ENCODE measurements around the gene NEO1. TPM values are rescaled to one million over a fixed set of nuclear protein-coding genes. Genes with fewer than 3 reads are reported as not detected.

Gene NEO1
- total RNA-seq, 1 donor from 2014 or later: 24.9 TPM

GRCh38 chr15:73322665-73323373, 270.6 kb downstream of the NEO1 start:
- H3K4me1 Mint-ChIP-seq (ENCODE audit: unreplicated experiment): no peaks in the 10 kb centered on the region
- H3K9me3 Mint-ChIP-seq (ENCODE audit: unreplicated experiment): no peaks in the 10 kb centered on the region
- H3K27me3 Mint-ChIP-seq (ENCODE audit: unreplicated experiment): peaks cover 5% of the 10 kb centered on the region
- H3K27ac Mint-ChIP-seq (ENCODE audit: unreplicated experiment): no peak overlapping the region
- TF ChIP-seq CTCF (IDR thresholded peaks at IDR 0.05): no peak
- no peak for DNase-seq (ENCODE audit: extremely low spot score, unreplicated experiment)
- H3K4me3 Mint-ChIP-seq (ENCODE audit: unreplicated experiment): no peak overlapping the region
- H3K36me3 Mint-ChIP-seq (ENCODE audit: unreplicated experiment): no peaks in the 10 kb centered on the region

GRCh38 chr15:73323374-73323955, 271.2 kb downstream of the NEO1 start:
- H3K4me3 Mint-ChIP-seq (ENCODE audit: unreplicated experiment): no peak overlapping the region
- no peaks in the 10 kb centered on the region for H3K36me3 Mint-ChIP-seq (ENCODE audit: unreplicated experiment)
- no peaks in the 10 kb centered on the region for H3K9me3 Mint-ChIP-seq (ENCODE audit: unreplicated experiment)
- no peak for DNase-seq (ENCODE audit: extremely low spot score, unreplicated experiment)
- no peak for TF ChIP-seq CTCF (IDR thresholded peaks at IDR 0.05)
- H3K4me1 Mint-ChIP-seq (ENCODE audit: unreplicated experiment): no peaks in the 10 kb centered on the region
- H3K27me3 Mint-ChIP-seq (ENCODE audit: unreplicated experiment): peaks cover 4% of the 10 kb centered on the region
- no peak overlapping the region for H3K27ac Mint-ChIP-seq (ENCODE audit: unreplicated experiment)

- no peak overlapping the region for H3K4me3 Mint-ChIP-seq (ENCODE audit: unreplicated experiment)
- H3K9me3 Mint-ChIP-seq (ENCODE audit: unreplicated experiment): no peaks in the 10 kb centered on the region
- H3K36me3 Mint-ChIP-seq (ENCODE audit: unreplicated experiment): no peaks in the 10 kb centered on the region
- H3K27ac Mint-ChIP-seq (ENCODE audit: unreplicated experiment): no peak overlapping the region
- H3K27me3 Mint-ChIP-seq (ENCODE audit: unreplicated experiment): peaks cover 4% of the 10 kb centered on the region
- no peaks in the 10 kb centered on the region for H3K4me1 Mint-ChIP-seq (ENCODE audit: unreplicated experiment)
- DNase-seq (ENCODE audit: extremely low spot score, unreplicated experiment): no peak
- no peak for TF ChIP-seq CTCF (IDR thresholded peaks at IDR 0.05)
Measured at GRCh38 chr15:73323956-73324355, 271.7 kb downstream of the NEO1 start.

DNA sequence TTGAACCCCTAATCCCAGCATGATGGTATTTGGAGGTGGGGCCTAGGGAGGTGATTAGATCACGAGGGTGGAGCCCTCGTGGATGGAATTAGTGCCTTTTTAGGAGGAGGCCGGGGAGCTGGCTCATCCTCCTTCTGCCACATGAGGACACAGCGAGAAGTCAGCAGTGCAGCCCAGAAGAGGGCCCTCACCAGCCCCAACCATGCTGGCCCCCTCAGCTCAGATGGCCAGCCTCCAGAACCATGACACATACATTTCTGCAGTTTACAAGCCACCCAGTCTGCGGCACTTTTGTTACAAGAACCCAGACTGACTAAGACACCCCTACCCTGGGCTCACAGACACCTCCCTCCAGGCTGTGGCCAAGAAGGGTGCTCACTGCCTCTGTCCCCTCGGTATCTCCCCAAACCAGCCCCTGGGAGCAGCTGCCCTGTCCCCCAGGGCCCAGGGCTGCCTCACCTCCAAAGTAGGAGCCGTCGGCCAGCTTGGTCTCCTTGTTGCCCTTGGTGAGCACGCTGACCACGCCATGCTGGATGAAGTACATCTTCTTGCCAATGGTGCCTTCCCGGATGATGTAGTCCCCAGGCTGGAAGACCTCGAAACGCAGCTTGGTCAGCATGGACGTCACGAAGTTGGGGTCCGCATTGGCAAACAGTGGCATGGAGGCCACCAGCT, 272.4 kb downstream of the NEO1 start:
- Mint-ChIP-seq H3K27me3 (ENCODE audit: unreplicated experiment) (peaks cover 4% of the 10 kb centered on the region), H3K4me3 (ENCODE audit: unreplicated experiment) (no peak overlapping the region), H3K36me3 (ENCODE audit: unreplicated experiment) (no peaks in the 10 kb centered on the region), H3K9me3 (ENCODE audit: unreplicated experiment) (no peaks in the 10 kb centered on the region), H3K4me1 (ENCODE audit: unreplicated experiment) (no peaks in the 10 kb centered on the region), H3K27ac (ENCODE audit: unreplicated experiment) (no peak overlapping the region)
- no peak for DNase-seq (ENCODE audit: extremely low spot score, unreplicated experiment)
- no peak for TF ChIP-seq CTCF (IDR thresholded peaks at IDR 0.05)

- Mint-ChIP-seq H3K27ac (ENCODE audit: unreplicated experiment) (no peak overlapping the region), H3K4me3 (ENCODE audit: unreplicated experiment) (no peak overlapping the region)
Measured at GRCh38 chr15:73325191-73325861, 273.1 kb downstream of the NEO1 start.

More at GRCh38 chr15:73325191-73325861, 273.1 kb downstream of the NEO1 start:
- peak; percentile 7 for TF ChIP-seq CTCF (IDR thresholded peaks at IDR 0.05)
- Mint-ChIP-seq H3K36me3 (ENCODE audit: unreplicated experiment) (no peaks in the 10 kb centered on the region), H3K9me3 (ENCODE audit: unreplicated experiment) (no peaks in the 10 kb centered on the region), H3K27me3 (ENCODE audit: unreplicated experiment) (peaks cover 4% of the 10 kb centered on the region), H3K4me1 (ENCODE audit: unreplicated experiment) (no peaks in the 10 kb centered on the region)
- DNase-seq (ENCODE audit: extremely low spot score, unreplicated experiment): no peak
